Suprapubic skin (tissue), 4 donors: Measurements from ENCODE around the gene SLC8B1.
"Not testable (repeated sequence)": the region's sequence is repeated elsewhere in the genome, so short reads cannot be mapped to it uniquely, and the experiment has no call there.

Experiments used
- POLR2A ChIP-seq, 2 donors: fragments of 450-650 bp; IDR thresholded peaks; one replicate each; pipeline ENCODE4 v1.6.1; 2017; ENCODE audit warnings: antibody characterized with exemption in 2 of 2, mild to moderate bottlenecking in 2 of 2, moderate library complexity in 2 of 2
- POLR2AphosphoS5 ChIP-seq, 3 donors: sonication (generic); formaldehyde crosslinking; IDR thresholded peaks; one replicate each; pipeline ENCODE4 v1.6.1; 2017; ENCODE audit warnings: antibody characterized with exemption in 3 of 3
- TF ChIP-seq, protein P1 (sequence below), 2 donors: fragments of 200-600 bp in 1 of 2; fragments of 450-650 bp in 1 of 2; sonication (generic) in 1 of 2; IDR thresholded peaks; one replicate each; pipeline ENCODE4 v1.5.1; 2016 to 2019; ENCODE audit warnings: antibody characterized with exemption in 2 of 2, mild to moderate bottlenecking in 1 of 2, moderate library complexity in 1 of 2

DNA sequence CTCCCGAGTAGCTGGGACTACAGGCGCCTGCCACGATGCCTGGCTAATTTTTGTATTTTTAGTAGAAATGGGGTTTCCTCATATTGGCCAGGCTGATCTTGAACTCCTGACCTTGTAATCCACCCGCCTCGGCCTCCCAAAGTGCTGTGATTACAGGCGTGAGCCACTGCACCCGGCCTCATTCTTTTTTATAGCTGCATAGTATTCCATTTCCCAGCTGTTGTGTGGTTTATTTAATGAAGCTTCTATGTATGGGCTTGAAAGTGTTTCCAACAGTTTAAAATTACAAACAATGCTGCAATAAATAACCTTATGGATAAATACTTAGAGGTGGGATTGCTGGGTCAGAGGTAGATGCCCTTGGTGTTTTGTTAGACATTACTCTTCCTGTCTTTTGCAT, 19.3 kb upstream of the SLC8B1 start:
- TF ChIP-seq, protein P1, sequence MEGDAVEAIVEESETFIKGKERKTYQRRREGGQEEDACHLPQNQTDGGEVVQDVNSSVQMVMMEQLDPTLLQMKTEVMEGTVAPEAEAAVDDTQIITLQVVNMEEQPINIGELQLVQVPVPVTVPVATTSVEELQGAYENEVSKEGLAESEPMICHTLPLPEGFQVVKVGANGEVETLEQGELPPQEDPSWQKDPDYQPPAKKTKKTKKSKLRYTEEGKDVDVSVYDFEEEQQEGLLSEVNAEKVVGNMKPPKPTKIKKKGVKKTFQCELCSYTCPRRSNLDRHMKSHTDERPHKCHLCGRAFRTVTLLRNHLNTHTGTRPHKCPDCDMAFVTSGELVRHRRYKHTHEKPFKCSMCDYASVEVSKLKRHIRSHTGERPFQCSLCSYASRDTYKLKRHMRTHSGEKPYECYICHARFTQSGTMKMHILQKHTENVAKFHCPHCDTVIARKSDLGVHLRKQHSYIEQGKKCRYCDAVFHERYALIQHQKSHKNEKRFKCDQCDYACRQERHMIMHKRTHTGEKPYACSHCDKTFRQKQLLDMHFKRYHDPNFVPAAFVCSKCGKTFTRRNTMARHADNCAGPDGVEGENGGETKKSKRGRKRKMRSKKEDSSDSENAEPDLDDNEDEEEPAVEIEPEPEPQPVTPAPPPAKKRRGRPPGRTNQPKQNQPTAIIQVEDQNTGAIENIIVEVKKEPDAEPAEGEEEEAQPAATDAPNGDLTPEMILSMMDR (IDR thresholded peaks at IDR 0.05) = not testable (repeated sequence)
- TF ChIP-seq POLR2A, POLR2AphosphoS5 (IDR thresholded peaks at IDR 0.05): not testable (repeated sequence)
